CD14-positive monocyte (primary cell): ENCODE results near the gene STAT6. TPM values are rescaled to one million over a fixed set of nuclear protein-coding genes. Genes with fewer than 3 reads are reported as not detected.

Experiments
- DNase-seq, 3 donors: peaks; one replicate each; pipeline ENCODE4 v3.0.0-alpha.2; 2011 to 2022
- H2AFZ ChIP-seq: 2 replicates; pipeline ENCODE4 v1.6.0; 2012; ENCODE audit warnings: mild to moderate bottlenecking, low read depth, low read length, inconsistent platforms; ENCODE audit not compliant: insufficient read depth, poor library complexity, severe bottlenecking
- H3K27ac ChIP-seq, 2 donors: 1 replicate in 1 of 2; 2 replicates in 1 of 2; pipeline ENCODE4 v1.5.1; 2012 to 2013; ENCODE audit warnings: low read length in 2 of 2, control low read depth in 1 of 2, inconsistent platforms in 1 of 2, low read depth in 1 of 2, mild to moderate bottlenecking in 1 of 2
- H3K27me3 ChIP-seq, 2 donors: one replicate each; pipeline versions ENCODE4 v1.6.0 to v1.6.1; 2011 to 2013; ENCODE audit warnings: low read length in 2 of 2; ENCODE audit not compliant: control insufficient read depth in 2 of 2, insufficient read depth in 2 of 2
- H3K36me3 ChIP-seq, 2 donors: replicated peaks in 1 of 2; 1 replicate in 1 of 2; 2 replicates in 1 of 2; pipeline versions ENCODE4 v1.5.1 to v1.6.1; 2012 to 2013; ENCODE audit warnings: low read length in 2 of 2, control low read depth in 1 of 2, inconsistent platforms in 1 of 2, mild to moderate bottlenecking in 1 of 2; ENCODE audit not compliant: insufficient read depth in 2 of 2, control insufficient read depth in 1 of 2
- H3K4me1 ChIP-seq, 2 donors: 1 replicate in 1 of 2; 2 replicates in 1 of 2; pipeline versions ENCODE4 v1.5.1 to v1.6.1; 2012 to 2013; ENCODE audit warnings: low read length in 2 of 2, control low read depth in 1 of 2, inconsistent platforms in 1 of 2, mild to moderate bottlenecking in 1 of 2, moderate library complexity in 1 of 2; ENCODE audit not compliant: insufficient read depth in 2 of 2, control insufficient read depth in 1 of 2
- H3K4me2 ChIP-seq: replicated peaks from 2 replicates; pipeline ENCODE3; 2012; ENCODE audit warnings: low read length, moderate library complexity, mild to moderate bottlenecking; ENCODE audit not compliant: poor library complexity, severe bottlenecking; ENCODE audit errors: extremely low read depth
- H3K4me3 ChIP-seq, 3 experiments: fragments of 200-600 bp in 1 of 3; sonication (generic) in 1 of 3; replicated peaks in 1 of 3; 1 replicate in 2 of 3; 2 replicates in 1 of 3; pipeline ENCODE4 v1.5.1; 2011 to 2013; ENCODE audit warnings: low read length in 3 of 3, mild to moderate bottlenecking in 3 of 3, control low read depth in 2 of 3, low read depth in 2 of 3, inconsistent platforms in 1 of 3, moderate library complexity in 1 of 3
- H3K79me2 ChIP-seq: 2 replicates; pipeline ENCODE4 v1.6.0; 2012; ENCODE audit warnings: mild to moderate bottlenecking, control low read depth, inconsistent platforms, low read length, moderate library complexity; ENCODE audit not compliant: insufficient read depth
- H3K9ac ChIP-seq: 2 replicates; pipeline ENCODE4 v1.6.0; 2017; ENCODE audit warnings: low read length, mild to moderate bottlenecking; ENCODE audit not compliant: insufficient read depth, poor library complexity, severe bottlenecking
- H3K9me3 ChIP-seq, 2 donors: replicated peaks in 1 of 2; 1 replicate in 1 of 2; 2 replicates in 1 of 2; pipeline versions ENCODE4 v1.5.1 to v1.6.1; 2012 to 2013; ENCODE audit warnings: low read length in 2 of 2, control low read depth in 1 of 2; ENCODE audit not compliant: control insufficient read depth in 1 of 2, insufficient read depth in 1 of 2
- H4K20me1 ChIP-seq: 2 replicates; pipeline ENCODE4 v1.6.0; 2012; ENCODE audit warnings: mild to moderate bottlenecking, low read length, control low read depth, moderate library complexity; ENCODE audit not compliant: insufficient read depth
- H3K27ac Mint-ChIP-seq, 7 donors: one replicate each; pipeline ENCODE4 v1.8.0; 2020; ENCODE audit warnings: mild to moderate bottlenecking in 7 of 7, mixed read lengths in 7 of 7, moderate library complexity in 6 of 7, inconsistent platforms in 2 of 7
- H3K27me3 Mint-ChIP-seq, 3 donors: one replicate each; pipeline ENCODE4 v1.8.0; 2021 to 2022; ENCODE audit warnings: low read depth in 3 of 3, mild to moderate bottlenecking in 3 of 3, mixed read lengths in 3 of 3, moderate library complexity in 3 of 3, inconsistent platforms in 1 of 3
- H3K36me3 Mint-ChIP-seq, 2 donors: one replicate each; pipeline ENCODE4 v1.8.0; 2020; ENCODE audit warnings: mixed read lengths in 2 of 2, inconsistent platforms in 1 of 2, mild to moderate bottlenecking in 1 of 2
- H3K4me1 Mint-ChIP-seq: one replicate; pipeline ENCODE4 v1.8.0; 2020; ENCODE audit warnings: mild to moderate bottlenecking, mixed read lengths
- H3K4me3 Mint-ChIP-seq, 2 donors: one replicate each; pipeline ENCODE4 v1.8.0; 2020; ENCODE audit warnings: mild to moderate bottlenecking in 2 of 2, mixed read lengths in 2 of 2, moderate library complexity in 1 of 2
- H3K9me3 Mint-ChIP-seq, 7 donors: one replicate each; pipeline ENCODE4 v1.8.0; 2020 to 2022; ENCODE audit warnings: mixed read lengths in 7 of 7, mild to moderate bottlenecking in 6 of 7, moderate library complexity in 6 of 7, inconsistent platforms in 2 of 7
- WGBS: methylation state at CpG from one replicate; pipeline ENCODE4 v1.1.5; 2013; ENCODE audit warnings: missing lambda C conversion rate; ENCODE audit not compliant: insufficient coverage; 5-methylcytosine and 5-hydroxymethylcytosine counted together
- intact Hi-C, 2 donors: fragments of 100-400 bp; cut with micrococcal nuclease; formaldehyde crosslinking; loops; one replicate each; pipeline versions ENCODE4 v1.15.0 to v1.15.1; 2023
- polyA plus RNA-seq, 3 donors: library from polyadenylated mRNA; depleted of rRNA in 1 of 3; unstranded in 2 of 3; stranded (reverse) in 1 of 3; fragments of 300-500 nt in 2 of 3; fragments of >200 nt in 1 of 3; fragmentation: Illumina TruSeq in 2 of 3; gene quantifications; 1 replicate in 2 of 3; 2 replicates in 1 of 3; pipeline ENCODE4 v1.2.3, GENCODE V29; 2012 to 2021
- TF ChIP-seq, protein P1 (sequence below): fragments of 200-600 bp; IDR thresholded peaks from one replicate; pipeline ENCODE4 v1.8.0; 2022; ENCODE audit warnings: antibody characterized with exemption, mild to moderate bottlenecking

Gene STAT6
- polyA plus RNA-seq, 3 donors: 132 to 637 (median 154) TPM

DNA sequence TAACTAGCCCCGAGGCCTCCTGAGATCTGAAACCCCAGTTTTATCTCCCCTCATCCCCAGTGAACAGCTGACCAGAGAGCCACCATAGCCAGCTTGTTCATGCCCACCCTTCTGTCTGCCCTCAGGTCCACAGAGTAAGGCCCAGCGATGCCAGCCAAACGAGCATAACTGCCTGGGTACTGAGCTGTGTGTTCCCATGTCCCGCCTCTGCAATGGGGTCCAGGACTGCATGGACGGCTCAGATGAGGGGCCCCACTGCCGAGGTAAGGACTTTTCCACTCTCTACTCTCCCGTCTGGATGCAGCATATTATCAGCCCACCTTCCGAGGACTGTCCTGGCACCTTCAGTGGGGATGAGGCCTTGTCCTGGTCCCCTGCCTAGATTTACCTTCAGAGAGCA lies 30.1 kb upstream of the STAT6 start:
- no peak overlapping the region for H3K4me3 ChIP-seq
- Mint-ChIP-seq H3K27me3 (peaks cover 0 to 8% (median 0%) of the 10 kb centered on the region in 3 donors), H3K27ac (no peak overlapping the region), H3K36me3 (peaks cover 81 to 87% of the 10 kb centered on the region in 2 donors), H3K9me3 (no peaks in the 10 kb centered on the region), H3K4me1 (peaks cover 66% of the 10 kb centered on the region), H3K4me3 (no peak overlapping the region)
- intact Hi-C loops: no loop called here
- no peak overlapping the region for H2AFZ ChIP-seq
- H3K4me2 ChIP-seq: no peak overlapping the region
- no peak overlapping the region for H3K9ac ChIP-seq
- TF ChIP-seq, protein P1, sequence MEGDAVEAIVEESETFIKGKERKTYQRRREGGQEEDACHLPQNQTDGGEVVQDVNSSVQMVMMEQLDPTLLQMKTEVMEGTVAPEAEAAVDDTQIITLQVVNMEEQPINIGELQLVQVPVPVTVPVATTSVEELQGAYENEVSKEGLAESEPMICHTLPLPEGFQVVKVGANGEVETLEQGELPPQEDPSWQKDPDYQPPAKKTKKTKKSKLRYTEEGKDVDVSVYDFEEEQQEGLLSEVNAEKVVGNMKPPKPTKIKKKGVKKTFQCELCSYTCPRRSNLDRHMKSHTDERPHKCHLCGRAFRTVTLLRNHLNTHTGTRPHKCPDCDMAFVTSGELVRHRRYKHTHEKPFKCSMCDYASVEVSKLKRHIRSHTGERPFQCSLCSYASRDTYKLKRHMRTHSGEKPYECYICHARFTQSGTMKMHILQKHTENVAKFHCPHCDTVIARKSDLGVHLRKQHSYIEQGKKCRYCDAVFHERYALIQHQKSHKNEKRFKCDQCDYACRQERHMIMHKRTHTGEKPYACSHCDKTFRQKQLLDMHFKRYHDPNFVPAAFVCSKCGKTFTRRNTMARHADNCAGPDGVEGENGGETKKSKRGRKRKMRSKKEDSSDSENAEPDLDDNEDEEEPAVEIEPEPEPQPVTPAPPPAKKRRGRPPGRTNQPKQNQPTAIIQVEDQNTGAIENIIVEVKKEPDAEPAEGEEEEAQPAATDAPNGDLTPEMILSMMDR: no peak
- peaks cover 44% of the 10 kb centered on the region for H3K79me2 ChIP-seq
- peaks cover 39 to 51% of the 10 kb centered on the region in 2 donors for H3K4me1 ChIP-seq
- DNase-seq: no peak
- 95% methylated on average over 7 of the region's 8 CpGs for WGBS
- no peaks in the 10 kb centered on the region for H3K27me3 ChIP-seq
- peaks cover 100% of the 10 kb centered on the region for H4K20me1 ChIP-seq
- no peaks in the 10 kb centered on the region for H3K9me3 ChIP-seq
- H3K27ac ChIP-seq: no peak overlapping the region
- peaks cover 80 to 95% of the 10 kb centered on the region in 2 donors for H3K36me3 ChIP-seq

DNA sequence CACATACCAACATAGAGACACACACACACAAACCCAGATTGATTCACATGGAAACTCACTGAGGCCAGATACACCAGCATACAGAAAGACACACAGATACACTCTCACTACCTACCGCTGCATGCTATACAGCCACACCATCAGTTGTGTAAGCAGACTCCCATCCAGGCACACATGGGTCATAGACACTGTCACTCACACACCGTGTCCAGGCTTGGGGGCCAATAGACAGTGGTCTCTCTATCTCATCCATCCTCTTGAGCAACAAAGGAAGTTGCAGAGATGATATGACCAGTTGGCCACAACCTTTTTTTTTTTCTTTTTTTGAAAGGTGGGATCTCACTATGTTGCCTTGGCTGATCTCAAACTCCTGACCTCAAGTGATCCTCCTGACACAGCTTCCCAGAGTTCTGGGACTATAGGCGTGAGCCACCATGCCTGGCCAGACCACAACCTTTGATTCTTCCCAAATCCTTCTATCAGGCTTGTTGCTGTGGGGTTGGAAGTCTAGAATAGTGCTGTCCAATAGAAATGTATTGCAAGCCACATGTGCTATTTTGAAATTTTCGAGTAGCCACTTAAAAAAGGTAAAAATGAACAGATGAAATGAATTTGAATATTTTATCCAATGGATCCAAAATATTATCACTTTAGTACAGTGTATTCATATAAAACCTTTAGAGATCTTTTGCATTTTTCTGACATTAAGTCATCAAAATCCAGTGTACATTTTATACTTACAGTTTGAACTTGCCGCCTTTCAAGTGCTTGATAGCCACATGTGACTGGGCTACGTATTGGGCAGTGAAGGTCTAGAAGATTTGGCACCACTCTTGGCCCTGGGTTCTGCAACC lies 28.9 kb upstream of the STAT6 start:
- Histone ChIP-seq H3K4me3 (no peak overlapping the region), H3K9ac (no peak overlapping the region), H2AFZ (no peak overlapping the region), H3K36me3 (peaks cover 80 to 95% of the 10 kb centered on the region in 2 donors), H3K4me1 (peaks cover 32 to 49% of the 10 kb centered on the region in 2 donors), H3K27ac (peak overlapping the region in 1 of 2 donors; percentile 67), H4K20me1 (peaks cover 100% of the 10 kb centered on the region), H3K9me3 (no peaks in the 10 kb centered on the region), H3K4me2 (no peak overlapping the region), H3K27me3 (no peaks in the 10 kb centered on the region), H3K79me2 (peaks cover 44% of the 10 kb centered on the region)
- peak overlapping the region; percentile 1 to 86 (median 42) for H3K27ac Mint-ChIP-seq
- intact Hi-C loops: no loop called here
- no peaks in the 10 kb centered on the region for H3K9me3 Mint-ChIP-seq
- TF ChIP-seq, protein P1: no peak
- WGBS: 63% methylated on average over 3 of the region's 6 CpGs
- peaks cover 80 to 83% of the 10 kb centered on the region in 2 donors for H3K36me3 Mint-ChIP-seq
- peaks cover 0 to 8% (median 0%) of the 10 kb centered on the region in 3 donors for H3K27me3 Mint-ChIP-seq
- no peak overlapping the region for H3K4me3 Mint-ChIP-seq
- DNase-seq: no peak
- peaks cover 59% of the 10 kb centered on the region for H3K4me1 Mint-ChIP-seq
